K562 (cell line): ENCODE data around the gene CYP26A1.

Source experiments
- CREM ChIP-seq: IDR thresholded peaks from 2 replicates; pipeline ENCODE4 v1.6.1; 2014; ENCODE audit warnings: antibody characterized with exemption, low read depth
- ELF1 ChIP-seq: fragments of 200-800 bp; sonication (Bioruptor generic); IDR thresholded peaks from 2 replicates; pipeline ENCODE4 v1.6.1; 2016; ENCODE audit warnings: missing genetic modification characterization, missing compliant biosample characterization
- RBBP5 ChIP-seq: fragments of 200-600 bp; sonication (generic); IDR thresholded peaks from 2 replicates; pipeline ENCODE4 v1.6.1; 2012; ENCODE audit warnings: borderline replicate concordance, mild to moderate bottlenecking, low read length, control low read depth, inconsistent platforms; ENCODE audit not compliant: insufficient read depth, poor library complexity, severe bottlenecking
- TAF9B ChIP-seq: fragments of 450-650 bp; IDR thresholded peaks from 2 replicates; pipeline ENCODE4 v1.6.1; 2018; ENCODE audit warnings: mild to moderate bottlenecking; ENCODE audit not compliant: partially characterized antibody

- no peak for TF ChIP-seq TAF9B
- TF ChIP-seq CREM, result no peak
- TF ChIP-seq ELF1 (tag), result no peak
- TF ChIP-seq RBBP5, result no peak
Observed at GRCh38 chr10:93081834-93082233, 8.1 kb downstream of the CYP26A1 start.
